ENCODE data around the gene ARID3A. TPM values are rescaled to one million over a fixed set of nuclear protein-coding genes. Genes with fewer than 3 reads are reported as not detected.
A peak's percentile ranks its signal among the peaks of the same experiment; 100 is the strongest.

Gene ARID3A
- total and polyA plus RNA-seq, 2 donors, result 4.4 to 8.8 TPM

DNA sequence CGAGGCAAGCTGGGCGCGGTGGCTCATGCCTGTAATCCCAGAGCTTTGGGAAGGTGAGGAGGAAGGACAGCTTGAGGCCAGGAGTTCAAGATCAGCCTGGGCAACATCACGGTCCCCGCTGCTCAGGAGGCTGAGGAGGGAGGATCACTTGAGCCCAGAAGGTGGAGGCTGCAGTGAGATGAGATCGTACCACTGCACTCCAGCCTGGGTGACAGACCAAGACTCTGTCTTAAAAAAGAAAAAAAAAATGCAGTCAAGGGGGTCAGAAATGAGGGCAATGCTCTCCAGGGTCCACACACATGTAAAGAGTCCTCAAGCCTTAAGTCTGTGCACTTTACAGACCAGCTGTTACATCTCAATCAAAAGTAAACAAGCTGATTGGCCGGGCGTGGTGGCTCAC is 21.3 kb upstream of the ARID3A start:
- Histone ChIP-seq H3K4me1 (ENCODE audit: control insufficient read depth in 2 of 2, insufficient read depth in 2 of 2, low read length in 2 of 2) (peaks cover 9 to 37% of the 10 kb centered on the region in 2 donors), H3K27ac (ENCODE audit: low read depth in 1 of 2, low read length in 1 of 2) (no peak overlapping the region), H3K36me3 (ENCODE audit: control insufficient read depth in 2 of 2, insufficient read depth in 2 of 2, low read length in 1 of 2) (peaks cover 19 to 21% of the 10 kb centered on the region in 2 donors), H3K4me3 (ENCODE audit: low read length in 2 of 2) (no peak overlapping the region), H3K9me3 (ENCODE audit: control insufficient read depth in 2 of 2, insufficient read depth in 1 of 2, low read length in 1 of 2) (peaks cover 0 to 6% of the 10 kb centered on the region in 2 donors), H3K27me3 (ENCODE audit: control insufficient read depth in 2 of 2, insufficient read depth in 1 of 2, low read length in 1 of 2) (no peaks in the 10 kb centered on the region)
- DNase-seq (ENCODE audit: low read depth in 6 of 9, low spot score in 9 of 9), result no peak
- 98% methylated on average over 8 of the region's 8 CpGs for WGBS

DNA sequence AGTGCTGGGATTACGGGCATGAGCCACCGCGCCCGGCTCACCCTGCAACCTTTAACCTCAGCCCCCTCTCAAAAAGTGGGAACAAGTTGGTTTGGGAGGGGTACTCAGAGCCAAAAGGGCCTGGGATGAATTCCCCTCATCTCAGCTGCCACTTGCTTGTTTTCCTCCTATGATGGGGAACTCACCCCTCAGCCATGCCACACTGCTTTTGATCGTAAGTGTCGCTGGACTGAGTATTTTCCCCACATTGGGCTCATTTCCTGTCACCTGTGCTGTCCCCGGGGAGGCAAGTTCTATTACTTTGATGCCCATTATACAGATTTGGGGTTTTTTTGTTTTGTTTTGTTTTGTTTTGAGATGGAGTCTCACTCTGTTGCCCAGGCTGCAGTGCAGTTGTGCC is 19.4 kb upstream of the ARID3A start:
- Histone ChIP-seq H3K27me3 (ENCODE audit: control insufficient read depth in 2 of 2, insufficient read depth in 1 of 2, low read length in 1 of 2) (no peaks in the 10 kb centered on the region), H3K27ac (ENCODE audit: low read depth in 1 of 2, low read length in 1 of 2) (no peak overlapping the region), H3K9me3 (ENCODE audit: control insufficient read depth in 2 of 2, insufficient read depth in 1 of 2, low read length in 1 of 2) (peaks cover 0 to 6% of the 10 kb centered on the region in 2 donors), H3K4me1 (ENCODE audit: control insufficient read depth in 2 of 2, insufficient read depth in 2 of 2, low read length in 2 of 2) (peaks cover 19 to 44% of the 10 kb centered on the region in 2 donors), H3K4me3 (ENCODE audit: low read length in 2 of 2) (no peak overlapping the region), H3K36me3 (ENCODE audit: control insufficient read depth in 2 of 2, insufficient read depth in 2 of 2, low read length in 1 of 2) (peaks cover 5 to 7% of the 10 kb centered on the region in 2 donors)
- DNase-seq (ENCODE audit: low read depth in 6 of 9, low spot score in 9 of 9), result no peak
- 89% methylated on average over 7 of the region's 7 CpGs for WGBS

DNA sequence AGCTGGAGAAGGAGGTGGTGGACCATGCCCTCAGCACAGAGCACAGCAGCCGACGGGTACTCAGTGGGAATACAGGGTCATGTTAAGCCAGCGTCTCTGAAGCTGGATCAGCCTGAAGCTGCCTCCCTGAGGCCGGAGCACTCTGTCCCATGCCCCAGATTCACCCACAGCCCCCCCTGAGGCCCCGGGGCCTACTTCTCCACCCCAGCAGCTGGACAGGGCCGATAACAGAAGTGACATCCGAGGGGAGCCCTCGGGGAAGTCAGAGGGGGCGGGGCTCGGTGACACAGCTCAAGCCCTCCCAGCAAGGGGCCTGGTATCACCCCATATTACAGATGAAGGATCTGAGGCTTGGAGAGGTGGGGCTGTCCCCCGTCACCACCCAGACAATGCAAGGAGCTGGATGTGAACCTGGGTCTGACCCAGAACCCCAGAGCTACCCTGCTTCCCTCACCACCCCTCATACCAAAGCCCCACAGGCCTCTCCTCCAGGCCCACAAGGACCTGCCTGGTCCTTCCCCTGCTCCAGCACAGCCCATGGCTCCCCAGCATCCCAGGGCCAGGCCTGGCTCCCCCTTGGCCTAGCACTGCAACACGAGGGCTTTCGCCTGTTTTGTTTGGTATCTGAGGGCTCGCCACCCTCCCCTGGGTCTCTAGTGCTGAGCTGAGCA is 18.5 kb upstream of the ARID3A start:
- no peaks in the 10 kb centered on the region for H3K27me3 ChIP-seq (ENCODE audit: control insufficient read depth in 2 of 2, insufficient read depth in 1 of 2, low read length in 1 of 2)
- H3K4me1 ChIP-seq (ENCODE audit: control insufficient read depth in 2 of 2, insufficient read depth in 2 of 2, low read length in 2 of 2), result peaks cover 22 to 47% of the 10 kb centered on the region in 2 donors
- H3K27ac ChIP-seq (ENCODE audit: low read depth in 1 of 2, low read length in 1 of 2), result peak overlapping the region; percentile 40 to 64
- H3K9me3 ChIP-seq (ENCODE audit: control insufficient read depth in 2 of 2, insufficient read depth in 1 of 2, low read length in 1 of 2), result peaks cover 0 to 6% of the 10 kb centered on the region in 2 donors
- H3K36me3 ChIP-seq (ENCODE audit: control insufficient read depth in 2 of 2, insufficient read depth in 2 of 2, low read length in 1 of 2), result no peaks in the 10 kb centered on the region
- H3K4me3 ChIP-seq (ENCODE audit: low read length in 2 of 2), result no peak overlapping the region
- DNase-seq (ENCODE audit: low read depth in 6 of 9, low spot score in 9 of 9), result no peak
- WGBS, result 69% methylated on average over 14 of the region's 14 CpGs

DNA sequence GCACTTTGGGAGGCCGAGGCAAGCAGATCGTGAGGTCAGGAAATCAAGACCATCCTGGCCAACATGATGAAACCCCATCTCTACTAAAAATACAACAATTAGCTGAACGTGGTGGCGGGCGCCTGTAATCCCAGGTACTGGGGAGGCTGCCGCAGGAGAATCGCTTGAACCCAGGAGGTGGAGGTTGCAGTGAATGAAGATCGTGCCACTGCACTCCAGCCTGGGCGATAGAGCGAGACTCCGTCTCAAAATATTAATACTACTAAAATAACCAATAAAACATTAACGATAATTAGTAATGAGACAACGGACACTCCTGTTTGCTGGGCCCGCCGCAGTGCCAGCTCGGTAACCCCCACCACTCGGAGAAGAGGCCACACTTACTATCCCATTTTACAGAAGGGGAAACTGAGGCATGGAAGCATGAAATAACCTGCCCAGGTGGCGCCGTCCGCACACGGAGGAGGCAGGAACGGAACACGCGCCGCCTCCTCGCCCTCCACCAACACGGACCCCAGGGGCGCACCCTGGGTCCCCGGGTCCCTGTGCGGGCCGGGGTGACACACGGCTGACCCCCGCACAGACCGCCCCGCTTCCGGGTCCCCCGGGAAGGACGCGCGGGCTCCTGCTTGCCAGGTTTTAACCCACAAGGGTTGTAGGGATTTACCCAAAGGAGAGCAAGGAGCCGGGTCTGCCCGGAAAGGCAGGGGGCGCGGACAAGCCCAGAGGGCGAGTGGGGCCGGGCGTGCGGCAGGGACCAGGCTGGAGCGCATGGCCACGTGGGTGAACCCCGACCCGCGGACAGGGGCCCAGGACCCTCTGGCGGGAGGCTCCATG is 14.4 kb upstream of the ARID3A start:
- Histone ChIP-seq H3K36me3 (ENCODE audit: control insufficient read depth in 2 of 2, insufficient read depth in 2 of 2, low read length in 1 of 2) (no peaks in the 10 kb centered on the region), H3K27me3 (ENCODE audit: control insufficient read depth in 2 of 2, insufficient read depth in 1 of 2, low read length in 1 of 2) (peaks cover 6 to 24% of the 10 kb centered on the region in 2 donors), H3K9me3 (ENCODE audit: control insufficient read depth in 2 of 2, insufficient read depth in 1 of 2, low read length in 1 of 2) (peaks cover 0 to 10% of the 10 kb centered on the region in 2 donors), H3K4me3 (ENCODE audit: low read length in 2 of 2) (no peak overlapping the region), H3K4me1 (ENCODE audit: control insufficient read depth in 2 of 2, insufficient read depth in 2 of 2, low read length in 2 of 2) (peaks cover 26 to 52% of the 10 kb centered on the region in 2 donors), H3K27ac (ENCODE audit: low read depth in 1 of 2, low read length in 1 of 2) (peak overlapping the region in 1 of 2 donors; percentile 52)
- DNase-seq (ENCODE audit: low read depth in 6 of 9, low spot score in 9 of 9), result no peak
- 93% methylated on average over 54 of the region's 54 CpGs for WGBS

DNA sequence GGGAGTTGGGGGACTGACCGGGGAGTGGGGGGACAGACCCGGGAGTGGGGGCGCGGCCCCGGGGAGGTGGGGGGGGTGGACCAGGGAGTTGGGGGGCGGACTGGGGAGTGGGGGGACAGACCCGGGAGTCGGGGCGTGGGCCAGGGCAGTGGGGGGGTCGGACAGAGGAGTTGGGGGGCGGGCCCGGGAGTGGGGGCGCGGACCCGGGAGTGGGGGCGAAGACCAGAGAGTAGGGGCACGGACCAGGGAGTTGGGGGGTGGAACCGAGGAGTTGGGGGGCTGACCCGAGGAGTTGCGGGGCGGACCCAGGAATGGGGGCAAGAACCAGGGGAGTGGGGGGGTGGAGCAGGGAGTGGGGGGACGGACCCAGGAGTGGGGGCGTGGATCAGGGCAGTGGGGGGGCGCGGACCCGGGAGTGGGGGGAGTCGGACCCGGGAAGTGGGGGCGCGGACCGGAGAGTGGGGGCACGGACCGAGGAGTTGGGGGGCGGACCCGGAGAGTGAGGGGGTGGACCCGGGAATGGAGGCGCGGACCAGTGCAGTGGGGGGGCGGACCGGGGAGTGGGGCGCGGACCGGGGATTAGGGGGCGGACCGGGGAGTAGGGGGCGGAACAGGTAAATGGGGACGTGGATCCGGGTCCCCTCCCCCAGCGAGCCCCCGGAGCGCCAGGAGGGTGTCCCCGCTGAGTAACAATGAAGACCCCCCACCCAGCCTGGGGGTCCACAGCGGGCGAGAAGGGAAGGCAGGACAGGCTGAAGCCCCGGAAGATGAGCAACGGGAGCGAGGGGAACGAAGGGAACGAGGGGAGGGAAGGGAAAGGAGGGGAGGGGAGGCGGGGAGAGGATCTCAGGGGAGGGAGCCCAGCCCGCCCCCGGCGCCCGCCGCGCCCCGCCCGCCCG is 13.4 kb upstream of the ARID3A start:
- Histone ChIP-seq H3K36me3 (ENCODE audit: control insufficient read depth in 2 of 2, insufficient read depth in 2 of 2, low read length in 1 of 2) (no peaks in the 10 kb centered on the region), H3K4me1 (ENCODE audit: control insufficient read depth in 2 of 2, insufficient read depth in 2 of 2, low read length in 2 of 2) (peaks cover 27 to 42% of the 10 kb centered on the region in 2 donors), H3K27ac (ENCODE audit: low read depth in 1 of 2, low read length in 1 of 2) (peak overlapping the region; percentile 80 to 83), H3K27me3 (ENCODE audit: control insufficient read depth in 2 of 2, insufficient read depth in 1 of 2, low read length in 1 of 2) (peaks cover 16 to 35% of the 10 kb centered on the region in 2 donors), H3K4me3 (ENCODE audit: low read length in 2 of 2) (peak overlapping the region; percentile 75 to 85), H3K9me3 (ENCODE audit: control insufficient read depth in 2 of 2, insufficient read depth in 1 of 2, low read length in 1 of 2) (peaks cover 0 to 10% of the 10 kb centered on the region in 2 donors)
- WGBS, result 10% methylated on average over 69 of the region's 69 CpGs
- peak in 1 of 9 donors; percentile 52 for DNase-seq (ENCODE audit: low read depth in 6 of 9, low spot score in 9 of 9)

DNA sequence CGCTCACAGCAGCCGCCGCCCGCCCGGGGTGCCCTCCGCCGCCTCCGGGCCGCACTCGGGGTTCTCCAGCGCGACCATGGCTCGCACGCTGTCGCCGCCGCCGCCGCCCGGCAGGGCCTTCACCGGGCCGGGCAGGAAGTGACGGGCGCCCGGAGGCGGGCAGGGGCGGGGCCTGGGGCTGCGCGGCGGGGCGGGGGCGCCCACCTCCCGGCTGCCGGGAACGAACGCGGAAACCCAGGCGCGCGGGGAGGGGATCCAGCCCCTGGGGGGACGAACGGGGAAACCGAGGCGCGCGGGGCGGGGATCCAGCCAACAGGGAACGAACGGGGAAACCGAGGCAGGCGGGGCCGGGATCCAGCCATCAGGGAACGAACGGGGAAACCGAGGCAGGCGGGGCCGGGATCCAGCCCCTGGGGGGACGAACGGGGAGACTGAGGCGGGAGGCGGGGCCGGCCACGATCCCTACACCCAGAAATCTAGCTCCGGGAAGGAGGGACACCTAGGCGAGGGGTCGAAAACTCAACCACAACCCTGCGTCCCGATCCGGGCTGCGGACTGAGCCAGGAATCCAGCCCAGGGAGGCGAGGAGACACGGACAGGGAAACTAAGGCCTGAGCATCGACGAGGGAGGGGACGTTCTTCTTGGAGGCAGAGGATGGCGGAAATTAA is 12.6 kb upstream of the ARID3A start, which contains the start of gene R3HDM4:
Gene R3HDM4 (minus strand): TSS at position 140 of the 669 bp plus-strand sequence. CDS start 62 bp downstream, at position 78.
- Histone ChIP-seq H3K4me1 (ENCODE audit: control insufficient read depth in 2 of 2, insufficient read depth in 2 of 2, low read length in 2 of 2) (peaks cover 33 to 42% of the 10 kb centered on the region in 2 donors), H3K27ac (ENCODE audit: low read depth in 1 of 2, low read length in 1 of 2) (peak within 1 kb of the TSS; percentile 80 to 83), H3K4me3 (ENCODE audit: low read length in 2 of 2) (peak within 1 kb of the TSS; percentile 75 to 85), H3K9me3 (ENCODE audit: control insufficient read depth in 2 of 2, insufficient read depth in 1 of 2, low read length in 1 of 2) (peaks cover 0 to 14% of the 10 kb centered on the region in 2 donors), H3K27me3 (ENCODE audit: control insufficient read depth in 2 of 2, insufficient read depth in 1 of 2, low read length in 1 of 2) (peaks cover 24 to 42% of the 10 kb centered on the region in 2 donors), H3K36me3 (ENCODE audit: control insufficient read depth in 2 of 2, insufficient read depth in 2 of 2, low read length in 1 of 2) (no peaks in the 10 kb centered on the region)
- WGBS, result 1% methylated on average over 76 of the region's 76 CpGs
- peak in 3 of 9 donors; percentile 69 to 85 (median 74) for DNase-seq (ENCODE audit: low read depth in 6 of 9, low spot score in 9 of 9)

DNA sequence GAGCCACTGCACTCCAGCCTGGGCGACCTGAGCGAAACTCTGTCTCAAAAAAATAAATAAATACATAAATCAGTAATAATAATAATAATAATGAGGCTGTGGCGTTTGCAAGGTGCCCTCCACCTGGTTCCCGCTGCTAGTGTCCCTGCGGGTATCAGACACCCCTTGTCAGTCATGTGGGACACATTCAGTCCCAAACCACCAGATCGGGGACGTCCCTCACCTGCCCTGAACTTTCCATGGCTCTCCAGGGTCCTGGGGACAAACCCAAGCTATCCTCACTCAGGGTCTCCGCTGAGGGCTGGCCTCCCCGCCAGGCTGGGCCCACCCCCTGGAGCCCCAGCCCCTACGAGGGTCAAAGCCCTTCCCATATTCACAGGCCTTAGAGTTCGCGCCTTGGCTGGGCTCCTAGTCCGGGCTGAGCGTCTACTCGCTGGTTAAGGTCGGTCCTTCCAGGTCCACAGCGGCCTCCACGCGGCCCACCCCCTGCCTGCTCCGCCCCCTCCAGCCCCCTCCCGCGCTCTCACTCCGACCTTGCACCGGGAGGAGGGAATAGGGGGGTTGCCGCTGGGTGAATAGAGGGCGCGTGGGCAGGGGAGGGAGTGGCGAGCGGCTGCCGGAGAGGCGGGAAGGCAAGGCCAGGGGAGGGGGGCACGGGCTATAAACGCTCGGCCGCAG is 9.1 kb upstream of the ARID3A start:
- Histone ChIP-seq H3K27me3 (ENCODE audit: control insufficient read depth in 2 of 2, insufficient read depth in 1 of 2, low read length in 1 of 2) (peaks cover 57 to 76% of the 10 kb centered on the region in 2 donors), H3K9me3 (ENCODE audit: control insufficient read depth in 2 of 2, insufficient read depth in 1 of 2, low read length in 1 of 2) (peaks cover 0 to 11% of the 10 kb centered on the region in 2 donors), H3K4me1 (ENCODE audit: control insufficient read depth in 2 of 2, insufficient read depth in 2 of 2, low read length in 2 of 2) (peaks cover 20 to 40% of the 10 kb centered on the region in 2 donors), H3K27ac (ENCODE audit: low read depth in 1 of 2, low read length in 1 of 2) (no peak overlapping the region), H3K4me3 (ENCODE audit: low read length in 2 of 2) (peak overlapping the region in 1 of 2 donors; percentile 16), H3K36me3 (ENCODE audit: control insufficient read depth in 2 of 2, insufficient read depth in 2 of 2, low read length in 1 of 2) (no peaks in the 10 kb centered on the region)
- WGBS, result 22% methylated on average over 35 of the region's 35 CpGs
- no peak for DNase-seq (ENCODE audit: low read depth in 6 of 9, low spot score in 9 of 9)
